Measurements from ENCODE around the gene HOXA2.

HOXA2 gene

DNA sequence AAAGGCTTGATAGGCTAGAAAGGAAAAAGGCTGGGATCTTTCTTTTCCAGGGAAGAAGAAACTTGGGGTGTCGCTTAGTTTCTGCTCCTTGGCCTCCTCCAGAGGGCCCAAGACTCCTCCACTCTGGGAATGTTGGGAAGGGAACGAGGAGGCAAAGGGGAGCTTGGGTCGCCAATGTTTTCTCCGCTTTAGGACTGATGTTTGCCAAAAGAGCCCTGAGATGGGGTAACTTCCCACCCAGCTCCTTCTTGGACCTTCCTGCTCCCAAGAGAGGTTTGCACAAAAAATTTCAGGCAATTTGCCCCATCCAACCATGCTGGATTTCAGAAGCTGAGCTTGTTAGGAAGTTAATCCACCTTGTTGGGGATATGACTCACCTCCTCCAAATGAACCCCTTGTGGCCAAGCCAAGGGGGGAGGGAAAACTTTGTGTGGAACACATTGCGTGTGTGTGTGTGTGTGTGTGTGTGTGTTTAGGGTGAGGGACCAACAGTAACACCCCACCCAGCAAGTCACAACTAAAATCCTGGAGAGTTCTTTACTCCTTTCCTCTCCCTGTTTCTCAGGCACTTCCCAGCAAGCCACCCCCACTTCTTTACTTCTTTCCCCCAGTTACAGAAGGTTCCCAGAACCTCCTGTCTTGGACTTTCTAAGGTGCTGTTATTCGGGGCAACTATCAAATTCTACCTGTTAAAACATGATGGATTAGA is 8.7 kb upstream of the HOXA2 start:
- DNase-seq, result no peak

- DNase-seq, result no peak
These were observed 7.9 kb upstream of the HOXA2 start for GRCh38 chr7:27110186-27111031.

DNA sequence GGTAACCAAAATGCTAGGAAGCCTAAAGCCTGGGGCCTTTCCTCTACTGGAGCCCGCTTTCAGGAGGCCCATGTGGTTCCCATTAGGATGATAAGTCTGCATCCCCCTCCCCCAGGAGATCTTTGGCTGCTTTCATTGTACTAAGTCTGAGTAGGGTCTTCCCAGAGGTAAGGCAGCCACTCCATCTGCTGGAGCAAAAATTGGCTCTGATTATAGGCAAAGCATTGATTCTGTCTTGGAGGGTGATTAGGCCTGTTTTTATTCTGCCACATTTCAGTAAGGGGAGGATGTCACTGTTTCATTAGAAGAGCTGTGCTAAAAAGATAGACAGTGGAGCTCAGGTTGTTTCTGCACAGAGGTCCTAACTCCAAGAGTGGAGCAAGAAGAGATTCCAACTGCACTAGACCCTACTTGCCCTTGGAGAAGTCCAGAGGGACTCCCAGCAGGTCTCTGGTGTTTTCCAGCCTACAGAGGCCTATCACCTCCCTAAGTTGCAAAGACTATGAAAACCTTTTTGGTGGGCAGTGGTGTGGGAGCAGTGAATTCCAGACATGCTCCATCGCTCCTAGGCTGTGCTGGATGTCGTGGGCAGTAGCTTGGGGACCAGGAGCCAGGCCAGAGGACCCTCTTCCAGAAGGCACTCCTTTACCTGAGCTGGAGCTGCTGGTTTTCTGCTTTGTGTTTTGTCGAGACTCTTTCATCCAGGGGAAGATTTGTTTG is 7.1 kb upstream of the HOXA2 start:
- no peak for DNase-seq

DNA sequence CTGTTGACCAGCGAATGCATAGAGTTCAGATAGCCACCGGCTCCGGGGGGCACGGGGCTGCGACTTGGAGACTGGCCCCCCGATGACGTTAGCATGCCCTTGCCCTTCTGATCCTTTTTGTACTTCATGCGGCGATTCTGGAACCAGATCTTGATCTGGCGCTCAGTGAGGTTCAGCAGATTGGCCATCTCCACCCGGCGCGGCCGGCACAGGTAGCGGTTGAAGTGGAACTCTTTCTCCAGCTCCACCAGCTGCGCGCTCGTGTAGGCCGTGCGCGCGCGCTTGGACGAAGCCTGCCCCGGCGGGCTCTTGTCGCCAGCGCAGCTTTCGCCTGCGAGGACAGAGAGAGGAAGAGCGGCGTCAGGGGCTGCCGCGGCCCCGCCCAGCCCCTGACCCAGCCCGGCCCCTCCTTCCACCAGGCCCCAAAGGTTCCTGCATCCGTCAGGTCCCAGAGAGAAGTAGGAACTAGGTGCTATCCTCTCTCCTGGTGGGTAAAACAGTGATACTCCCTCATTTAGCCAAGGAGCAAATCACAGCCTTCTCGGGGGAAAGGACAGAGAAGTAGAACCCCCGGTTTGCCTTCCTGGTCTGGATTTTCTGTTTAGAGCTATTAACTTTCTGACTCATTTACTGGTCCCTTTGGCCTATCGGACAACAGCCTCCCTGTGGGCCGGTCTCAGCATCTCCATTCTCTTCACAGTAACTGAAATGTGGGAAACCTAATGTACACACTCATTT is 6.1 kb upstream of the HOXA2 start:
- DNase-seq, result no peak

GRCh38 chr7:27107391-27108381 is 5.2 kb upstream of the HOXA2 start:
- DNase-seq, result no peak

DNA sequence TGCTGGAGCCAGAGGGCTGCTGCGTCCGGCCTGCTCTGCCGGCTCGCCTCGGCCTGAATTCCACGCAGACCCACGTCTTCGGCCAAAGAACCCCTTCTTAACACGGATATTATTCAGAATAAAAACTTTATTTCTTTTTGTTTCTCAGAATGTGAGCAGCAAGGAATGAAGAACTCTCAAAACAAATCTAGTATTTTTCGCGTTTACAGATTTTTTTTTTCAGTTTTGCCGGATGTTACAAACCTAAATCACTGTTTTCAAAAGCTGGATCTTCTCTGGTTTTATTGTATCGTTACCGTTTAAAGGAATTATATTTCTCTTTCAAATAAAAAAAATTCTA is 4.4 kb upstream of the HOXA2 start:
- no peak for DNase-seq

- no peak for DNase-seq
These were observed 3.9 kb upstream of the HOXA2 start for GRCh38 chr7:27106181-27106900.

GRCh38 chr7:27105301-27106031 is 3.0 kb upstream of the HOXA2 start:
- no peak for DNase-seq

DNA sequence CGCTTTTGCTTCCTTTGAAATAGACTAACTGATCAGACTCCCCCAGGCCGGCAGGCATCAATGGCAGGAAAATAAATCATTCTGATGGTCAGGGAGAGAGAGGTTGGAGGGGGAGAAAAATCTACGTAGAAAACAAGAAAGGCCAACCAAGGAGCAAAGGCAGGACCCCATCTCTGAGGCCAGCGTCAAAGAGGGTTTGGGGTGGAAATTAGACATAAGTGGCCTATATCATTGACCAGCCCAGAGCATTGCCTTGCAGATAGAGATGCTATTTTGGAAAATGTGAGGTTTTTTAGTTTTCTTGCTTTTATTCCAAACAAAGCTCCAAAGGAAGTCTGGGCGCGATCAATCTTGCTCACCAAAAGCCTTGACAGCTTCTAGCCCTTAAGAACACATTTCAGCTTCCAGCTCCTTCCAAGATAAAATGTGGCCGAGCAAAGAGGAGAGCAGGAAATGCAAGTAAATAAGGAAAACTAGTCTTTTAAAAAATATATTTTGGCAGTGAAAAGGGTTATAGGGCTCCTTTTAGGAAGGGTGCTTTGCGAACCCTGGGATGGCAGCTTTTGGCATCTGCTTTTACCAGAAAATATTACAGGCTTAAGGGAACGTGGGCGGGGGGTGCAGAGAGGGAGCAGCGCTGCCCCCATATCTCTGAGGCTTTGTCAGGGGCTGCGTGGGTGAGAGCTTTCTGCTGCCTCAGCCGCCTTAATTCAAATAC is 2.0 kb upstream of the HOXA2 start:
- DNase-seq, result no peak

- DNase-seq, result no peak
These were observed 1.2 kb upstream of the HOXA2 start for GRCh38 chr7:27103489-27104226.

GRCh38 chr7:27101957-27102580 is 414 bp downstream of the HOXA2 start:
- DNase-seq, result no peak

GRCh38 chr7:27101171-27101956 is 1.1 kb downstream of the HOXA2 start:
- no peak for DNase-seq

DNA sequence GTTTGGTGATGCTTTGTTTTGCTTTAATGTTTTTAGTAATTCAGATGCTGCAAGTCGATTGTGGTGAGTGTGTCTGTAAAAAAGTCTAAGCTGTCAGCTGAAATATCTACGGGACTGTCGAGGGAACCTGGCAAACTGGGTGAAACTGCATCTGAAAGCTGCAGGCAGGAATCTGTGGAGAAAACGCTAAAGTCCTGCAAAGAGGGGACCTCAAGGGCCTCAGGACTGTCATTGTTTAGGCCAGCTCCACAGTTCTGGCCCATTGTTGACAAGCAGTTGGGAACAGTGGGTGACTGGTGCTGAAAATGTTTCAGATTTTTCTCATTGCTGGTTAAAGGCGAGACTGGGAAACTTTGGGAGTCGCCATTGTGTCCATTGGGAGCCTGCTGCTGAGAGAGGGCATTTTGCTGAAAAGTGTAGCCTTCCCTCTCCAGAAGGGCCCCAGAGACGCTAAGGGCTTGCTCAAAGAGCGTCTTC is 1.8 kb downstream of the HOXA2 start:
- no peak for DNase-seq

DNA sequence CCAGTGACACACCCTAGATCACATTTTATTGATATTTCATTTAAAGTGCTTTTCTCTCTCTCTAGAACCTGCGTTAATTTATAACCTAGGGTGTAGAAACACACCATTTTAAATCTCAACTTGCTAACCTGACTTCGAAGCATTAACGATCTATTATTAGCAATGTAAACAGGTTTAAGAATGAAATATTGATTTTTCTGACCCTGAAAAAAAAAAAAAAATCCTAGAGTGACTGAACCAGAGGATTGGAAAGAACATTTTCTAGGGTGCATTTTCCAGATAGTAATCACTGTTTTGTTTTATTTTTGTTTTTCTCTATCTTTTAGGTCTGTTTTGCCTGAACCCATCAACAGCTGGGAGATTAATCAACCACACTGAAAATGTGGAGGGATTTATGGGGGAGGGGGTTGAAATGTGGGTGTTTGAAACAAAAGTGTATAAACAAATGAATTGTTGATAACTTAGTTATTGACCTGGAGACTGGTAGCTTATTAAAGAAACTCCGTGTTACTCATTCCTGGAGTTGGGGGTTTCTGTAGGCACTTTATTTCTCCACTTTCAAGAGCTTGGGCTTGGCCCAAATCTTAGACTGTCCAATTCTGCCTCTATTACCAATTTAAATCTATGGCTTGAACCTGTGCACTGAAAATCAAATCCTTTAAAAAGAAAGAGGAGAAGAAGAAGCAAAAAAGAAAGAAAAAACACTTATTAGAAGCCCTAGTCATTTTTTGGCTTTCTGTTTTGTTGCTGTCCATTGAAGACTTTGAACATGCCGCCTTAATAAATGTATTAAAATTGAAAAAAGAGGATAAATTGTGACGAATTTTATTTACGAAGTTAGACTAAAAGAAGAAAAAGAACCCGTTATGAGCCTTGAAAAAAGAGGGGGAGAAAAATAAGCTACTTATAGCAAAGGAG is 2.8 kb downstream of the HOXA2 start:
- DNase-seq, result no peak

GRCh38 chr7:27098578-27099451 is 3.7 kb downstream of the HOXA2 start:
- no peak for DNase-seq
